T-helper 1 cell (primary cell): ENCODE results near the gene INSR.
"Not testable (repeated sequence)": the region's sequence is repeated elsewhere in the genome, so short reads cannot be mapped to it uniquely, and the experiment has no call there.

Experiments
- DNase-seq, 5 donors: peaks; one replicate each; pipeline ENCODE4 v3.0.0-alpha.2; 2012 to 2020
- total RNA-seq, 4 donors: gene quantifications; one replicate each; lab custom pipeline; 2026; lab: John Stamatoyannopoulos, UW

Gene INSR
- 1.4 to 2.7 (median 2.0) reads per million in 4 donors for total RNA-seq

DNA sequence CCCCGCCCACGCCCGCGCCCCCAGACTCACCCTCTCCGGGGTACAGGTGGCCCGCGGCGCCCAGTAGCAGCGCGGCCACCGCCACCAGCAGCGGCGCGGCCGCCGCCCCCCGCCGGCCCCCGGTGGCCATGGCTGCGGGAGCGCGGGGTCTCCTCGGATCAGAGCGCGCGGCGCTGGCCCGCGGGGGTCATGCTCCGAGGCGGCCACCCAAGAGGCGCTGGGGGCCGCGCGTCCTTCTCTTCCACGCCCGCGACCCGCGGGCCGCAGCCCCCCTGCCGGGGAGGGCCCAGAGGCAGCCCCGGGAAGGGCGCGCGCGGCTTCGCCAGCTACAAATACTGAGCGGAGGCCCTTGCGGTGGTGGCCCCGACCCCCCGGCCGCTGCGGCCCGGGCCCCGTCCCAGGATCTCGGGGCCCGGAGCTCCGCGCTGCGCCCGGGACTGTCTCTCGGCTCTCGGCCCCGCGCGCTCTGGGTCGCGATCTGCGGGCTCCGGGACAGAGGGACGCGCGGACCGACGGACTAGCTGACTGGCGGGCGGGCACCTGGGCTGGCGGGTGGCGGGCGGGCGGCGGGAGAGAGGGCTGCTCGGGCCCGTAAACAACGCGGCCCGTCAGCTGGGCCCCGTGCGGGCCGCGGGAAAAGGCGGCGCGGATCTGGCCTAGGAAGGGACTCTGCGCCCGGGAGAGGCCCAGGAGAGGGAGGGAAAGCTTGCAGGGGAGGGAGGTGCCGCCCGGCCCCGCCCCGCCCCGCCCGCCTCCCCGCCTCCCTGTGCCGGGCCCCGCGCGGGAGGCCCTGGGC, at the start of gene INSR:
INSR (minus strand) TSS at position 653 of the 796 bp plus-strand sequence; CDS start at position 130, 523 bp downstream.
- DNase-seq = peak in 3 of 5 donors; percentile 7 to 43 (median 25)

DNA sequence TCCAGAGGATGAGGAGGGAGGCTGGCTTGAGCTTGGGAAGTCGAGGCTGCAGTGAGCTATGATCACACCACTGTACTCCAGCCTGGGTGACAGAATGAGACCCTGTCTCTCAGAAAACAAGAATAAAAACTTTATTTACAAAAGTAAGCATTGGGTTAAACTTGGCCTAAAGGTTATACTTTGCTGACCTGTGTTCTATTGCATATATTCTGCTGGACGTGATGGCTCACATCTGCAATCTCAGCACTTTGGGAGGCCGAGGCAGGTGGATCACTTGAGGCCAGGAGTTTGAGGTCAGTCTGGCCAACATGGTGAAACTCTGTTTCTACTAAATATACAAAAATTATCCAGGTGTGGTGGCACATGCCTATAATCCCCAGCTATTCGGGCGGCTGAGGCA, 47.9 kb upstream of the INSR start:
- no peak for DNase-seq

DNA sequence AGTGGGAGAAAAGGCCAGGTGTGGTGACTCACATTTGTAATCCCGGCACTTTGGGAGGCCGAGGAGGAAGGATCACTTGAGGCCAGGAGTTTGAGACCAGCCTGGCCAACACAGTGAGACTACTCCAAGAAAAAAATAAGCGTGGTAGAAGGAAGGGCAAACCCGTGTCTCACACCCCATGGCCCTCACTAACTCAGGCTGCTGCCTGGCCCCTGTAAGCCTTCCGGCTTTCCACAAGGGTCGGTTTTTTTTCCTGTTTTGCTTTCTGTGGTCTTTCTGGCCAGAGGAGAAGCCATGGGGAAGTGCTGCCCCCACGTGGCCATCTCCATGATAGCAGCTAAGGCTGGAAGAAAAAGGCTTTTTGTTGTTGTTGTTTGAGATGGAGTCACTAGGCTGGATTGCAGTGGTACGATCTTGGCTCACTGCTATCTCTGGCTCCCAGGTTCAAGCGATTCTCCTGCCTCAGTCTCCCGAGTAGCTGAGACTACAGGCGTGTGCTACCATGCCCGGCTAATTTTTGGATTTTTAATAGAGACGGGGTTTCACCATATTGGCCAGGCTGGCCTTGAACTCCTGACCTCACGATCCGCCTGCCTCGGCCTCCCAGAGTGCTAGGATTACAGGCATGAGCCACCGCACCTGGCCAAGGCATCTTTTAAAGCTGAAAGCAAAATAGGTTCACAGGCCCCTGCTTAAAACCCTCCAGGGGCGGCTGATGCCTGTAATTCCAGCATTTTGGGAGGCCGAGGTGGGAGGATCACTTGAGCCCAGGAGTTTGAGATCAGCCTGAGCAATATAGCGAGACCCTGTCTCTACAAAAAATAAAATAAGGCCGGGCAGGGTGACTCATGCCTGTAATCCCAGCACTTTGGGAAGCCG, 47.0 kb upstream of the INSR start:
- peak; percentile 45 to 82 (median 70) for DNase-seq

DNA sequence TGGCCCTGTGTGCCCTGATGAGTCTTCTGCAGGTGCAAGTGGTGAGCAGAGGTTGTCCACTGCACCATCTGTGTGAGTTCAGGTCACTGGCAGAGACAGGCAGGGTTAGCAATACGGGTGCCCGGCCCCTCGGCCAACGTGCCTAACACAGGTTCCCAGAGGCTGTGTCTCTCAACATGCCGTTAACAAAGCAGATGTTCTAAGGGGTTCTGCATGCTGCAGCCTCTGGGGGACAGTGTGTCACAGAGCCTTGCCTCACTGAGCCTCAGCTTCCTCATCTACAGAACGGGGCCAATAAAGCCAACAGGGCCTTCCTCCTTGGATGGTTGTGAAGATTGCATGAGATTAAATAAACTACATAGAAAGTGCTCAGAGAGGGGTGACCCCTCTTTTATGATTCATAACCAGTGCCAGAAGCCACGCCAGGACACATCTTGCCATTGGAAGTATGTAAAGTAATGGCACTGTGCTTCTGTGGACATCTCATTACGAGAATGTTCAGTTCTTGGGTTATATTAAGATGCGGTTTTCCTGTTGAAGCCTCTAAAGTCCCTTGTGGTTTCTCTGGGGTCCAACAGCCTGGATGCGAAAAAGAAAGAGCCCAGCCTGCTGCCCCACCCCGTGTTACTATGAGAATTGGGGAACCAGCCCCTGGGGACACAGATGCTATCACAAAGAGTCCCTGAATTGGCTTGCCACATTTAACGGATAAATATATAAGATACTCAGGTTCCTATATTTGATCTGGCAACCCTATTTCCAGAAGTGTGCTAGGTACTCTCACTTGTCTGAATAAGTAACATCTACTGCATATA, 43.4 kb upstream of the INSR start:
- DNase-seq = peak in 1 of 5 donors; percentile 66

DNA sequence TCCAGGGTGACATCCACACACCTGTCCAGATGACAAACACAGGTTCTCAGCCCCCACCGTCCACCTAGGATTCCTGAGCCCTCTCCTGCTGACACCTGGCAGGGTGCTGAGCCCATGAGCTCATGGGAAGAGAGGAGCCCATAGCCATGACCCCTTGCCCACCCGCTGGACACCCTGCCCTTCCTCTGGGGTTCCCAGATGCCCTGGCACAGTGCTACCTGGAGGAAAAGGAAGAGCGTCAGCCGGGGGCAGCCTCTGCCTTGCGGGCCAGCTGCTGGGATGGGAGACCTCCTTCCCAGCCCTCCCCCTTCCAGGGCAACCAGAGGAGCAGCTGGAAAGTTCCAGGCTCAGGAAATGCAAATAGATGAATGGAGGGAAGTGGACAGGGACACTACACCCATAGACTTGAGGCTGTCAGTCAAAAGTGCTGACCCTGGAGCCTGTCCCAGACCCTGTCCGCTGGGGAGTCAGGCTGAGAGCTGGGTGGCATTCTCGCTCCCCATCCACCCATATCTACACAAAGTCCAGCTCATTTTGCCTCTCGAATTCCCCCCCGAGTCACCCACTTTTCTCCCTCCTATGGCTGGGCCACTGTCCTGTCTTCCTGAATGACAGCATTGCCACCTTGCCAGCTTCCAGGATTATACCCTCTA, 42.2 kb upstream of the INSR start:
- DNase-seq = no peak

DNA sequence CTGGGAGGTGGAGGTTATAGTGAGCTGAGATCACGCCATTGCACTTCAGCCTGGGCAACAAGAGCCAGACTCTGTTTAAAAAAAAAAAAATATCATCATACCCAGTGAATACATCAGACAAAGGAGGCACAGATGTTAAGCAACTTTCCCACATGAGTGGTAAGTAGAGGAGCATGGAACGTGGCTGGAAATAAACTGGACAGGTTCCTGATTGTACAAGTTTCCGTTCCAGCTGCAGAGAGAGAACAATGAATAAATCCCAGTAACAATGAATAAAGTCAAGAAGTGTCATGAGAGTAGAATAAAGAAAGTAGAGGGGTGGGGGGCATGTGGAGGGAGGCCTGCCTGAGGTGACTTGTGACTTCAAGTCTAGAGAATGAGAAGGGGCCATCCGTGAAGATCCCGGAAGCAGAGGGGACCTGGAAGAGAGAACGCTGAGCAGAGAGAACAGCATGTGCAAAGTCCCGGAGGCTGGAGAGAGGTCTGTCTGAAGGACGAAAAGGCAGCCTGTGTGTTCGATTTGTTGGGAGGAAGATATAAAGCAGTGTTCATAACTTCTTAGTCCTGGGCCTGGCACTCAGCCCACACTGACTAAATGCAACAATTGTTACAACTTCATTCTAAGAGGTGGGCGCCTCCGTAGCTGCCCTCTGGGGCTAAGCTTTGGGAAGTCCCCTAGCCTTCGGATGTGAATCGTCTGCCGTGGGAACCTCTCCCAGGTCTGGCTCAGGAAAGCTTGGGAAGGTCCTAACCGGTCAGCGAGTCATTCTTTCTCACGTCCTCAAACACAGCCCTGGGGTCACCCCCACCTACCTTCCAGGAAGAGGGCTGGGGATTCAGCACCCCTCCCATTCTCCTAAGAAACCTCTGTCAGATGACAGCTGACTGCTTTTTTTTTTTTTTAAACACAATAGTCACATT, 39.2 kb upstream of the INSR start:
- DNase-seq = no peak

DNA sequence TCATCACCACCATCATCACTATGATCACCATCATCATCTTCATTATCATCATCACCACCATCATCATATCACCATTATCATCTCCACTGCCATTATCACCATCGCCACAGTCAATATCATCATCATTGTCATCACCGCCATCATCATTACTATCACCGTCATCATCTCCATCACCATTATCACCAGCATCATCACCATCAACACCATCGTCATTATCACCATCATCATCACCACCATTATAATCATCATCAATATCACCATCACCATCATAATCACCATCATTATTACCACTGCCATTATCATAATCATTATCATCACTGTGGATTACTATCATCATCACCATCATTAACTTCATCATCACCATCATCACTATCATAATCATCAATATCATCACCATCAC, 37.2 kb upstream of the INSR start:
- DNase-seq = no peak

DNA sequence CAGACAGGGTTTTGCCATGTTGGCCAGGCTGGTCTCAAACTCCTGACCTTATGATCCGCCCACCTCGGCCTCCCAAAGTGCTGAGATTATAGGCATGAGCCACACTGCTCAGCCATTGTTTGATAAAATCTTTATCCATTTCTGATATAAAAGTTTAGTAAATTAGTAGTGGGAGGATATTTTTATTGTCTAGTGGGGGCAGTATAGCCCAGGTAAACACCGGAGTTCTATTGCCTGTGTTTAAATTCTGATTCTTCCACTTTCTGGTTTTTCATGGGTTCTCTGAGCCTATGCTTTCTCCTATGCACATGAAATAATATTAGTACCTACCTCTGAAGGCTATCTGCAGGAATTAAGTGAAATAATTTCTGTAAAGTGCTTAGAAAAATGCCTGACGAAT, 34.4 kb upstream of the INSR start:
- DNase-seq = no peak

DNA sequence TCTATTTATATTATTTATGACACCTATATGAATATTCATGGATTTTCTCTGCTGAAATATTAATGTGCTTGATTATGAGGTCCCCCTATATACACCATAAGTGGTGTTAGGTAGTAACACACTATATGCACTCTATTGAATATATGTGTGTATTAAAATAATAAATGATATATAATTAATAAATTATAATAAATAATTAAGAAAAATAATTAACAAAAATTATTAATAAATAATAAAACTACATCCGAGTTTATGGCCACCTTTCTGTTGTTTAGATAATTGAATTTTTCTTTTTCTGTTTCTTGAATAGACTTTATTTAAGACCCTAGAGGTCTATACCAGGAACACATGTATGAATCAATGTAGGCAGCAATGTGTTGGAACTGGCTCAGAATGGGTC, 33.6 kb upstream of the INSR start:
- DNase-seq = no peak

DNA sequence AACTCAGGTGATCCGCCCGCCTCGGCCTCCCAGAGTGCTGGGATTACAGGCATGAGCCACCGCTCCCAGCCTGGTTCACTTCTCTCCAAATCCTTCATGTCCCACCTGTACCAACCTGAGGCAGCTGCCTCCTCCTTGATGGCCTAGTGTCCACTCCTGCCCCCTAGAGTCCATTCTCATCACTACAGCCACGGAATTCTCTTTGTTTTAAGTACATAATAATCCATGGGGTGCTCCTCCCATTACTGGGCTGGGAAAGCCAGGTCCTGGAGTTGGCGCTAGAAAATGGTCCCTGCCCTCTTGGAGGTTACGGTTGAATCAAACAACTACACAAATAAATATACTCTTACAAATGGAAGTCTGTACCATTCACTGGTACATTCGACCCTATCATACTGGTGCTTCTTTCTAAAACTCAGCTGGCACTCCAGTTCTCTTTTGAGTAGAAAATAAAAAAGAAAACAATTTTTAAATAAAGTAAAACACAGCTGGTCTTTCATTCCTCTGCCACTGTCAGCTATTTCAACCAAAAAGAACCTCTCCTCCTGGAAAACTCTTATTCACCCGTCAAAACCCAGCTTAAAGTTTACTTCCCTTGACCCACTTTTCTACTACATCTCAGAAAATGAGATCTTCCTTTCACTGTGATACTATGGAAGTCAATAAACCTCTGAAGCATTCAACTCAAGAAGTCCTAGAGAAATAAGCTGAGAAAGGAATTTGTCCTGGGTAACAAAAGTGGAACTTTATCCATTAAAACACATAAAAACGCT, 32.1 kb upstream of the INSR start:
- peak in 1 of 5 donors; percentile 30 for DNase-seq

DNA sequence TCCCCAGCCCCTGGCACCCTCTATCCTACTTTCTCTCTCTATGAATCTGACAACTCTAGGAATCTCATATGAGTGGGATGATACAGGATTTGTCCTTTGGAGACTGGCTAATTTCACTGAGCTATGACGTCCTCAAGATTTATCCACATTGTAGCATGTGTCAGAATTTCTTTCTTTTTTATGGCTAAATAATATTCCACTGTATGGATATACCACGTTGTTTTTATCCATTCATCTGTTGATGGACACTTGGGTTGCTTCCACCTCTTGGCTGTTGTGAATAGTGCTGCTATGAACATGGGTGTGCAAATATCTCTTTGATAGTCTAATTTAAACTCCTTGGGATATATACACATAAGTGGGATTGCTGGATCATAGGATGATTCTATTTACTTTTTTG, 24.0 kb upstream of the INSR start:
- DNase-seq = no peak

DNA sequence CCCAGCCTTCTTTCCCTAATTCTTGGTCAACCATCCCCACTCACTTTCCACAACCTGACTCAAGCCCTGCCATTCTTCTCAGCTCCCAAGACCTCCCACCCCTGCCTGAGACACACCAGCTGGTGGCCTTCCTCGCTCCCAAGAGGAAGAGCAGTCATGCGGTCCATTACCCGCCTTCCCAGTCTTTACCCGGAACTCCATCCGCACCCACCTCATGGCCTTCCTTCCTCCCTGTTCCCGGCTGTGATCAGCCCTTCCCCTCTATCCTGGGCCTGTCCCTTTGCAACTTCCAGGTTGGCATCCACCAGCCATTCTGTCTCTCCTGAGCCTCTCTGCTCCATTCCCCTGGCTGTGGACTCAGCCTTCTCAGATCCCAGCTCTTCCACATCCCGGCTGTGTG, 18.6 kb upstream of the INSR start:
- no peak for DNase-seq

DNA sequence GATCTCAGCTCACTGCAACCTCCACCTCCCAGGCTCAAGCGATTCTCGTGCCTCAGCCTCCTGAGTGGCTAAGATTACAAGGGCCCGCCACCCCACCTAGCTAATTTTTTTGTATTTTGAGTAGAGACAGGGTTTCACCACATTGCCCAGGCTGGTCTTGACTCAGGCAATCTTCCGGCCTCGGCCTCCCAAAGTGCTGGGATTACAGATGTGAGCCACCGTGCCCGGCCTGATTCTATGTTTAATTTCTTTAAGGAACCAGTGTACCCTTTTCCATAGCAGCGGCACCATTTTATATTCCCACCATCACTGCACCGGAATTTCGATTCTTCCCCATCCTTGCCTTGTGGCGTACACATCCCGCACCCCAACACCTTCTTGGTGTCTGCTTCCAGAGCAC, 17.7 kb upstream of the INSR start:
- no peak for DNase-seq

DNA sequence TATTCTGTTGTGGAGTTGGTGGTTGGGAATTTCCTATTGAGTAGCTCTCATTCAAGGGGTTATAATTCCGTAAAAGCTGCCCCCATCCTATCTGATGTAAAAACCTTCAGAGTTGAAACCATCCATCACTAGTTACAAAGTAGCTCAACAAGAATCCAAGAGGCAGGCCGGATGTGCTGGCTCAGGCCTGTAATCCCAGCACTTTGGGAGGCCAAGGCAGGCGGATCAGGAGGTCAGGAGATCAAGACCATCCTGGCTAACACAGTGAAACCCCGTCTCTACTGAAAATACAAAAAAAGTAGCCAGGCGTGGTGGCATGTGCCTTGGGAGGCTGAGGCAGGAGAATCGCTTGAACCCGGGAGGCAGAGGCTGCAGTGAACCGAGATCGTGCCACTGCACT, 14.1 kb upstream of the INSR start:
- DNase-seq = not testable (repeated sequence)

DNA sequence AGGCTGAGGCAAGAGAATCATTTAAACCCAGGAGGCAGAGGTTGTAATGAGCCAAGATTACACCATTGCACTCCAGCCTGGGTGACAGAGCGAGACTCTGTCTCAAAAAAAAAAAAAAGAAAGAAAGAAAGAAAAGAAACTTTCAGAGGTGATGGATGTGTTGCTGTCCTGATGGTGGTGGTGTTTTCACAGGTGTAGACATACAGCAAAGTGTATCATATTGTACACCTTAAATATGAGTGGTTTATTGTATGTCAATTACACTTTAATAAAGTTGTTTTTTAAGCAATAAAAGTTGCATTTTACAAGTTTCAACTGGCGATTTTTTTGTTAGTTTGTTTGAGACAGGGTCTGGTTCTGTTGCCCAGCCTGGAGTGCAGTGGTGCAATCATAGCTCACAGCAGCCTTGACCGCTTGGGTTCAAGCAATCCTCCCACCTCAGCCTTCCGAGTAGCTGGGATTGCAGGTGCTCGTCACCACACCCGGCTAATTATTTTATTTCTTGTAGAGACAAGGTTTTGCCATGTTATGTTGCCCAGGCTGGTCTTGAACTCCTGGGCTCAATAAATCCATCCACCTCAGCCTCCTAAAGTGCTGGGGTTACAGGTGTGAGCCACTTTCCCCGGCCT, 13.5 kb upstream of the INSR start:
- DNase-seq = no peak

DNA sequence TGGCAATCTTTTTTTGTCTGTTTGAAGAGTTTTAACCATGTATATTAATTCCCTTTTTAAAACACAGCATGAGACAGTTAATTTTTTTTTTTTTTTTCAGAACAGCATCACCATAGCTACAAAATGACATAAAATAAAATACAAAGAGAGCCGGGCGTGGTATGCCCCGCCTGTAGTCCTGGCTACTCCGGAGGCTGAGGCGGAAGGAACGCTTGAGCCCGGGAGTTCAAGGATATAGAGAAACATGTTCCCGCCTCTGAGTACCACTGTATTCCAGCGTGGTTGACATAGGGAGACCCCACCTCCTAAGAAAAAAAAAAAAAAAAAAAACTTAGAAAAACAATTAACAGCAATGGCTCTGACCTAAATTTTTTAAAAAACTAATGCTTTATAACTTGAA, 10.0 kb upstream of the INSR start:
- DNase-seq = no peak

DNA sequence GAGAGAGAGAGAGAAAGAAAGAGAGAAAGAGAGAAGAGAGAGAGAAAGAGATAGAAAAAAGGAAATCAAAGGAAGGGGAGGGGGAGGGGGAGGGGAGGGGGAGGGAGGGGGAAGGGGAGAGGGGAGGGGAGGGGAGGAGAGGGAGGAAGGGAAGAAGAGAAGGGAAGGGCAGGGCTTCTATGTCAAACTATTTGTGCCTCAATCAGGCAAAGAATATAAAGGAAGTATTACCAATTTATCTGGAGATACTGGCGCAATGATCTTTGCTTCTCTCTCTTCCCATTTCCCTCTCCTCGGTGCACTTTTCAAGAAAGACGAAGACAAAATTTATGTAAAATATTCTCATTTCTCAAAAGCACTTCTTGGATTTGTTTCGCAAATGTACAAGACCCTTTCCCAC, 9.3 kb upstream of the INSR start:
- DNase-seq = no peak

DNA sequence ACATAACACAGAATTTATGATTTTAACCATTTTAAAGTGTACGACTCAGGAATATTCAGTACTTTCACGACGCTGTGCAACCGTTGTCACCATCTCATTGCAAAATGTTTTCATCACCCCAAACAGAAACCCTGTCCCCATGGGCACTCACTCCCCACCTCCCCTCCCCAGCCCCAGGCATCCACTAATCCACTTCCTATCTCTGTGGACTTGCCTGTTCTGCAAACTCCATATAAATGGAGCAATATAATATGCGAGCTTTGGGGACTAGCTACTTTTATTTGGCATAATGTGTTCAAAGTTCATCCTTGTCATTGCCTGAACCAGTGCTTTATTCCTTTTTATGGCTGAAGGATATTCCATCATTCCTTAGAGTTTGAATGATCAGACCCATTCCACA, 7.3 kb upstream of the INSR start:
- no peak for DNase-seq

DNA sequence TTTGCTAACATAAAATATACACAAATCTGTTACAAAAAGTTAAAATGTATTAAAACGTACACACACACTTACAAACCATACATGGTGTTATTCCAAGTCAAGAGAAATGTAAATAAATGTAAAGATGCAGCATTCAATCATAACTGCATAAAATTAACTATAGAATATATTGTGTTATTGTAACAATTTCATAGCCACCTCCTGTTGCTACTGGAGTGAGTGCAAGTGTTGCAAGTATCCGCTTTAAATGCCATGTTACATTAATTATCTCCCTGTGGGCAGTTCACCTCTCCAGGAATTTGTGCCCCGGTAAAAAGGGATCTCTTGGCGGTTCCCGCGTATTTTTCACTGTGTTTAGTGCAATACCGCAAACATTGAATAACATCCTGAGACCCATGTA, 3.5 kb upstream of the INSR start:
- no peak for DNase-seq
